GM18907 (cell line): ENCODE measurements around the gene ASPHD2.
"Not testable (repeated sequence)": the region's sequence is repeated elsewhere in the genome, so short reads cannot be mapped to it uniquely, and the experiment has no call there.

ENCODE experiments used
- ATAC-seq: cut with Tn5 transposase; IDR thresholded peaks from one replicate; pipeline ENCODE4 v1.9.1; 2021; ENCODE audit warnings: mild to moderate bottlenecking, moderate library complexity; ENCODE audit not compliant: unreplicated experiment

Gene ASPHD2

GRCh38 chr22:26428515-26429457 is at the start of gene ASPHD2:
Gene ASPHD2 (plus strand): TSS chr22:26429260. CDS start chr22:26433616, 4,356 bp downstream.
- peak; percentile 69 for ATAC-seq

GRCh38 chr22:26380072-26380830 is 48.8 kb upstream of the ASPHD2 start:
- no peak for ATAC-seq

GRCh38 chr22:26382782-26383181 is 46.3 kb upstream of the ASPHD2 start:
- no peak for ATAC-seq

GRCh38 chr22:26383968-26384556 is 45.0 kb upstream of the ASPHD2 start:
- no peak for ATAC-seq

- no peak for ATAC-seq
Observed at GRCh38 chr22:26385164-26385563, 43.9 kb upstream of the ASPHD2 start.

- ATAC-seq: no peak
Observed at GRCh38 chr22:26389125-26389524, 39.9 kb upstream of the ASPHD2 start.

GRCh38 chr22:26391091-26391490 is 38.0 kb upstream of the ASPHD2 start:
- no peak for ATAC-seq

GRCh38 chr22:26391623-26392022 is 37.4 kb upstream of the ASPHD2 start:
- ATAC-seq: no peak

- no peak for ATAC-seq
Observed at GRCh38 chr22:26393929-26394328, 35.1 kb upstream of the ASPHD2 start.

GRCh38 chr22:26394777-26395176 is 34.3 kb upstream of the ASPHD2 start:
- ATAC-seq: no peak

GRCh38 chr22:26395926-26396325 is 33.1 kb upstream of the ASPHD2 start:
- no peak for ATAC-seq

GRCh38 chr22:26398741-26399153 is 30.3 kb upstream of the ASPHD2 start:
- no peak for ATAC-seq

- ATAC-seq: no peak
Observed at GRCh38 chr22:26399289-26399688, 29.8 kb upstream of the ASPHD2 start.

GRCh38 chr22:26401726-26402125 is 27.3 kb upstream of the ASPHD2 start:
- no peak for ATAC-seq

- ATAC-seq: no peak
Observed at GRCh38 chr22:26404851-26405421, 24.1 kb upstream of the ASPHD2 start.

GRCh38 chr22:26406118-26406517 is 22.9 kb upstream of the ASPHD2 start:
- ATAC-seq: no peak

- not testable (repeated sequence) for ATAC-seq
Observed at GRCh38 chr22:26408562-26409220, 20.4 kb upstream of the ASPHD2 start.

GRCh38 chr22:26409719-26410335 is 19.2 kb upstream of the ASPHD2 start:
- ATAC-seq: no peak

- ATAC-seq: no peak
Observed at GRCh38 chr22:26410386-26410785, 18.7 kb upstream of the ASPHD2 start.

GRCh38 chr22:26414347-26414746 is 14.7 kb upstream of the ASPHD2 start:
- ATAC-seq: no peak
